Measurements from ENCODE around the gene DLK1. TPM values are rescaled to one million over a fixed set of nuclear protein-coding genes. Genes with fewer than 3 reads are reported as not detected.
A peak's percentile ranks its signal among the peaks of the same experiment; 100 is the strongest.

DLK1 gene
- total and polyA plus RNA-seq, 11 donors, result 1.4 to 52.4 (median 9.3) TPM

- Histone ChIP-seq H3K4me1 (no peaks in the 10 kb centered on the region), H3K27ac (no peak overlapping the region), H3K4me3 (no peak overlapping the region), H3K9me3 (no peaks in the 10 kb centered on the region), H3K27me3 (peaks cover 0 to 25% (median 0%) of the 10 kb centered on the region in 9 donors), H3K36me3 (no peaks in the 10 kb centered on the region)
- ATAC-seq (no peak), DNase-seq (peak in 3 of 5 donors; percentile 5 to 27 (median 9))
- 91 to 95% (median 93%) methylated on average over 22 to 27 of the region's 27 CpGs for WGBS, 4 donors
- intact Hi-C loops (cut with DNase I), result no loop called here
- TF ChIP-seq CTCF (IDR thresholded peaks at IDR 0.05) (no peak), POLR2A (IDR thresholded peaks at IDR 0.05) (no peak)
These were observed 57.1 kb downstream of the DLK1 start for GRCh38 chr14:100783630-100784370.

GRCh38 chr14:100784523-100785337 is 58.0 kb downstream of the DLK1 start:
- Histone ChIP-seq H3K4me1 (no peaks in the 10 kb centered on the region), H3K4me3 (no peak overlapping the region), H3K27me3 (peaks cover 0 to 32% (median 0%) of the 10 kb centered on the region in 9 donors), H3K9me3 (no peaks in the 10 kb centered on the region), H3K27ac (no peak overlapping the region), H3K36me3 (no peaks in the 10 kb centered on the region)
- DNase-seq, result peak in 2 of 5 donors; percentile 17 to 28
- no peak for ATAC-seq
- 88 to 94% (median 91%) methylated on average over 11 of the region's 11 CpGs for WGBS, 4 donors
- TF ChIP-seq POLR2A (IDR thresholded peaks at IDR 0.05), result no peak
- no peak for TF ChIP-seq CTCF (IDR thresholded peaks at IDR 0.05)
- intact Hi-C loops (cut with DNase I), result no loop called here

- TF ChIP-seq POLR2A (IDR thresholded peaks at IDR 0.05) (no peak), CTCF (IDR thresholded peaks at IDR 0.05) (no peak)
- no peaks in the 10 kb centered on the region for H3K36me3 ChIP-seq
- no peak overlapping the region for H3K4me3 ChIP-seq
- 89 to 96% (median 94%) methylated on average over 4 of the region's 4 CpGs for WGBS, 4 donors
- H3K4me1 ChIP-seq, result no peaks in the 10 kb centered on the region
- peak in 3 of 5 donors; percentile 2 to 24 (median 8) for DNase-seq
- H3K27ac ChIP-seq, result no peak overlapping the region
- peaks cover 0 to 38% (median 2%) of the 10 kb centered on the region in 9 donors for H3K27me3 ChIP-seq
- intact Hi-C loops (cut with DNase I), result no loop called here
- no peaks in the 10 kb centered on the region for H3K9me3 ChIP-seq
- ATAC-seq, result no peak
These were observed 58.6 kb downstream of the DLK1 start for GRCh38 chr14:100785338-100785615.

- Histone ChIP-seq H3K27me3 (peaks cover 0 to 41% (median 3%) of the 10 kb centered on the region in 9 donors), H3K9me3 (no peaks in the 10 kb centered on the region), H3K27ac (no peak overlapping the region), H3K36me3 (no peaks in the 10 kb centered on the region), H3K4me3 (no peak overlapping the region), H3K4me1 (no peaks in the 10 kb centered on the region)
- 92 to 95% (median 94%) methylated on average over 7 of the region's 7 CpGs for whole genome bisulfite sequencing, 4 donors
- ATAC-seq (no peak), DNase-seq (peak in 3 of 5 donors; percentile 7 to 16 (median 11))
- intact Hi-C loops (cut with DNase I), result no loop called here
- TF ChIP-seq POLR2A (IDR thresholded peaks at IDR 0.05) (no peak), CTCF (IDR thresholded peaks at IDR 0.05) (no peak)
These were observed 58.9 kb downstream of the DLK1 start for GRCh38 chr14:100785626-100786025.

Measured in heart left ventricle (tissue), 16 donors.